DND-41 (cell line): ENCODE results near the gene NEU3.

Experiments used
- ATAC-seq: fragments of 200-7000 bp; cut with Tn5 transposase; 3 replicates; pipeline ENCODE4 v1.9.1; 2021; ENCODE audit warnings: low read depth; ENCODE audit not compliant: insufficient read depth
- DNase-seq: peaks from one replicate; pipeline ENCODE4 v3.0.0-alpha.2; 2020
- H2AFZ ChIP-seq: 2 replicates; pipeline ENCODE4 v1.6.0; 2012; ENCODE audit warnings: low read depth, low read length
- H3K27ac ChIP-seq: 2 replicates; pipeline ENCODE4 v1.5.1; 2012; ENCODE audit warnings: low read length, inconsistent platforms
- H3K27me3 ChIP-seq: fragments of 200-600 bp; sonication (generic); 2 replicates; pipeline ENCODE4 v1.6.0; 2012; ENCODE audit warnings: low read length, mild to moderate bottlenecking, inconsistent platforms; ENCODE audit not compliant: insufficient read depth, poor library complexity
- H3K36me3 ChIP-seq: 2 replicates; pipeline ENCODE4 v1.5.1; 2012; ENCODE audit warnings: low read length, inconsistent platforms; ENCODE audit not compliant: insufficient read depth
- H3K4me1 ChIP-seq: 2 replicates; pipeline ENCODE4 v1.5.1; 2012; ENCODE audit warnings: mild to moderate bottlenecking, low read length; ENCODE audit not compliant: insufficient read depth
- H3K4me2 ChIP-seq: 2 replicates; pipeline ENCODE4 v1.6.0; 2012; ENCODE audit warnings: mild to moderate bottlenecking, moderate library complexity, low read length, inconsistent platforms; ENCODE audit not compliant: insufficient read depth
- H3K4me3 ChIP-seq, 2 experiments: fragments of 200-600 bp in 1 of 2; shearing (Covaris generic) in 1 of 2; 2 replicates each; pipeline ENCODE4 v1.5.1; 2012 to 2016; ENCODE audit warnings: inconsistent platforms in 2 of 2, low read length in 2 of 2, mild to moderate bottlenecking in 2 of 2, low read depth in 1 of 2, moderate library complexity in 1 of 2
- H3K79me2 ChIP-seq: 2 replicates; pipeline ENCODE4 v1.6.0; 2012; ENCODE audit warnings: low read length, inconsistent platforms; ENCODE audit not compliant: insufficient read depth
- H3K9ac ChIP-seq: 2 replicates; pipeline ENCODE4 v1.6.0; 2012; ENCODE audit warnings: low read depth, mild to moderate bottlenecking, inconsistent platforms, low read length, moderate library complexity
- H3K9me3 ChIP-seq: 2 replicates; pipeline ENCODE4 v1.5.1; 2012; ENCODE audit warnings: low read length, moderate library complexity, mild to moderate bottlenecking, inconsistent platforms; ENCODE audit not compliant: insufficient read depth, severe bottlenecking
- H4K20me1 ChIP-seq: 2 replicates; pipeline ENCODE4 v1.6.0; 2012; ENCODE audit warnings: low read length; ENCODE audit not compliant: insufficient read depth
- EZH2 ChIP-seq: IDR thresholded peaks from 3 replicates; pipeline ENCODE4 v1.6.1; 2012; ENCODE audit warnings: borderline replicate concordance, low read depth, mild to moderate bottlenecking, moderate library complexity, low read length, inconsistent platforms; ENCODE audit not compliant: severe bottlenecking
- TF ChIP-seq, protein P1 (sequence below): IDR thresholded peaks from 2 replicates; pipeline ENCODE4 v1.5.1; 2012; ENCODE audit warnings: borderline replicate concordance, low read length, moderate library complexity, mild to moderate bottlenecking; ENCODE audit not compliant: poor library complexity, severe bottlenecking; ENCODE audit errors: extremely low read depth

NEU3 gene

GRCh38 chr11:75035256-75035655, 46.5 kb downstream of the NEU3 start:
- H3K79me2 ChIP-seq = no peaks in the 10 kb centered on the region
- H3K36me3 ChIP-seq = no peaks in the 10 kb centered on the region
- no peak overlapping the region for H3K9ac ChIP-seq
- no peaks in the 10 kb centered on the region for H4K20me1 ChIP-seq
- H3K4me3 ChIP-seq = no peak overlapping the region
- DNase-seq (no peak), ATAC-seq (no peak)
- no peak overlapping the region for H3K27ac ChIP-seq
- H3K9me3 ChIP-seq = no peaks in the 10 kb centered on the region
- H2AFZ ChIP-seq = no peak overlapping the region
- no peaks in the 10 kb centered on the region for H3K4me1 ChIP-seq
- no peak overlapping the region for H3K4me2 ChIP-seq
- H3K27me3 ChIP-seq = no peaks in the 10 kb centered on the region
- TF ChIP-seq EZH2 = no peak
- TF ChIP-seq, protein P1, sequence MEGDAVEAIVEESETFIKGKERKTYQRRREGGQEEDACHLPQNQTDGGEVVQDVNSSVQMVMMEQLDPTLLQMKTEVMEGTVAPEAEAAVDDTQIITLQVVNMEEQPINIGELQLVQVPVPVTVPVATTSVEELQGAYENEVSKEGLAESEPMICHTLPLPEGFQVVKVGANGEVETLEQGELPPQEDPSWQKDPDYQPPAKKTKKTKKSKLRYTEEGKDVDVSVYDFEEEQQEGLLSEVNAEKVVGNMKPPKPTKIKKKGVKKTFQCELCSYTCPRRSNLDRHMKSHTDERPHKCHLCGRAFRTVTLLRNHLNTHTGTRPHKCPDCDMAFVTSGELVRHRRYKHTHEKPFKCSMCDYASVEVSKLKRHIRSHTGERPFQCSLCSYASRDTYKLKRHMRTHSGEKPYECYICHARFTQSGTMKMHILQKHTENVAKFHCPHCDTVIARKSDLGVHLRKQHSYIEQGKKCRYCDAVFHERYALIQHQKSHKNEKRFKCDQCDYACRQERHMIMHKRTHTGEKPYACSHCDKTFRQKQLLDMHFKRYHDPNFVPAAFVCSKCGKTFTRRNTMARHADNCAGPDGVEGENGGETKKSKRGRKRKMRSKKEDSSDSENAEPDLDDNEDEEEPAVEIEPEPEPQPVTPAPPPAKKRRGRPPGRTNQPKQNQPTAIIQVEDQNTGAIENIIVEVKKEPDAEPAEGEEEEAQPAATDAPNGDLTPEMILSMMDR = no peak

GRCh38 chr11:75035911-75036565, 47.3 kb downstream of the NEU3 start:
- peak; percentile 15 for DNase-seq
- peak; percentile 44; the same call in 2 of the 3 replicates for ATAC-seq
- TF ChIP-seq EZH2 = no peak
- TF ChIP-seq, protein P1 = no peak
- no peaks in the 10 kb centered on the region for H3K27me3 ChIP-seq
- H4K20me1 ChIP-seq = no peaks in the 10 kb centered on the region
- no peaks in the 10 kb centered on the region for H3K9me3 ChIP-seq
- no peaks in the 10 kb centered on the region for H3K79me2 ChIP-seq
- no peak overlapping the region for H3K4me2 ChIP-seq
- H3K27ac ChIP-seq = no peak overlapping the region
- H3K36me3 ChIP-seq = no peaks in the 10 kb centered on the region
- no peak overlapping the region for H3K4me3 ChIP-seq
- no peak overlapping the region for H2AFZ ChIP-seq
- H3K9ac ChIP-seq = no peak overlapping the region
- H3K4me1 ChIP-seq = no peaks in the 10 kb centered on the region

DNA sequence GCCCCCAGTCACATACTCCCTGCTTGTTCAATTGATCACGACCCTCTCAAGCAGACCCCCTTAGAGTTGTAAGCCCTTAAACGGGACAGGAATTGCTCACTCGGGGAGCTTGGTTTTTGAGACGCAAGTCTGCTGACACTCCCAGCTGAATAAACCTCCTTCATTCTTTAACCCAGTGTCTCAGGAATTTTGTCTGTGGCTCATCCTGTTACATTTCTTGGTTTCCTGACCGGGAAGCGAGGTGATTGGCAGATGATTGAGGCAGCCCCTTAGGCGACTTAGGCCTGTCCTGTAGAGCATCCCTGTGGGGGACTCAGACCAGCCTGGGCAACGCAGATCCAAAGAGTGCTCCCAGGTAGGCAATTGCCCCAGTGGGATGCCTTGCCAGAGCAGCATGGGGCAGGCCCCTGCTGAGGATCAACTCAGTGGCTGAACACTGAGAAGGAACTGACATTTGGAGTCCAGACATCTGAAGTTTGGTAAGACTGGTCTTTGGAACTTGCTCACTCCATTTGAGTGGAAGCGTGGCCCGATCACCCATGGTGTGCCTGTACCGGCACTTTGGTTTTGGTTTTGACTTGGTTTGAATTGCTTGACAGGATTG, 51.5 kb downstream of the NEU3 start:
- Histone ChIP-seq H2AFZ (no peak overlapping the region), H3K9me3 (no peaks in the 10 kb centered on the region), H3K36me3 (no peaks in the 10 kb centered on the region), H3K4me3 (no peak overlapping the region), H3K27ac (no peak overlapping the region), H4K20me1 (no peaks in the 10 kb centered on the region), H3K79me2 (no peaks in the 10 kb centered on the region), H3K4me2 (no peak overlapping the region), H3K4me1 (no peaks in the 10 kb centered on the region), H3K9ac (no peak overlapping the region), H3K27me3 (no peaks in the 10 kb centered on the region)
- ATAC-seq (no peak), DNase-seq (no peak)
- TF ChIP-seq, protein P1 = no peak
- no peak for TF ChIP-seq EZH2
